ENCODE measurements around the gene CSN1S1.

The CSN1S1 gene

GRCh38 chr4:69994782-69995181, 63.9 kb downstream of the CSN1S1 start:
- DNase-seq (ENCODE audit: low spot score): no peak

DNA sequence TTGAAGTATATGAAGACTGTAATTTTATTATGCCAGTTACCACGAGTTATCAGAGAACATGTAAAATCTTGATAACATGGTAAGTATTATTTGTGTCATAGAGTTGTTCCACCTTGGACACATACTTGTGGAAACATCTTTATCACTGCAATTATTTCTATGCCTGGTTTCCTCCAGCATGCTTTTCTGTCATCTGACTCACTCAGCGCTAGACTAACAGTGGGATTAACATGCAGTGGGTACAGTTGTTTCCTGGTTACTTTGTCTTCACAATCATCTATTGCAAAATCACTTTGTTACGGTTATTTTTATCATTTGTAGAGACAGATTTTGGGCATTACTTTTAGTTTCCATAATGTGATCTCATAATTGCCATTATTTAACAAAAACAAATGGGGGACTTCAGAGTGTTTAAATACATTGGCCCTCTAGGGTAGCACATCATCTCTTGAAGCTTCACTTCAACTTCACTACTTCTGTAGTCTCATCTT, 64.7 kb downstream of the CSN1S1 start, which contains the start of gene STATH:
STATH (plus strand) TSS at position 441 of the 491 bp plus-strand sequence. CDS start 2,472 bp downstream, outside the sequence.
- DNase-seq (ENCODE audit: low spot score): no peak
